ENCODE results near the gene RTN4.

DNA sequence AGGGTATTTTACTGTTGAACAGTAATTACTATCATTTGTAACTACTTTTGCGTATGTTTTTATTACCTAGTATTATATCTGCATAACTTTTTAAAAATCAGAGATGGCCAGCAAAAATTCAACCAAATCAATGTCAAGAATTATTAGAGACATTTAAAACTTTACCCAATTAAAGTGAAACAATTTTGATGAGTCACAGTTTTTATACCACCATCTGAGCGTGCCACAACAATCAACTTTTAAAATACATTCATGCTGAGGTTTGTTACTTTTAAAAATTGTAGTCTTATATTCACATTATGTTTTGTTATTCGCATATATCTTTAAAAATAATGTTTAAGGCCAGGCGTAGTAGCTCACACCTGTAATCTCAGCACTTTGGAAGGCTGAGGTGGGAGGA lies 114.9 kb downstream of the RTN4 start:
- TF ChIP-seq, protein P1, sequence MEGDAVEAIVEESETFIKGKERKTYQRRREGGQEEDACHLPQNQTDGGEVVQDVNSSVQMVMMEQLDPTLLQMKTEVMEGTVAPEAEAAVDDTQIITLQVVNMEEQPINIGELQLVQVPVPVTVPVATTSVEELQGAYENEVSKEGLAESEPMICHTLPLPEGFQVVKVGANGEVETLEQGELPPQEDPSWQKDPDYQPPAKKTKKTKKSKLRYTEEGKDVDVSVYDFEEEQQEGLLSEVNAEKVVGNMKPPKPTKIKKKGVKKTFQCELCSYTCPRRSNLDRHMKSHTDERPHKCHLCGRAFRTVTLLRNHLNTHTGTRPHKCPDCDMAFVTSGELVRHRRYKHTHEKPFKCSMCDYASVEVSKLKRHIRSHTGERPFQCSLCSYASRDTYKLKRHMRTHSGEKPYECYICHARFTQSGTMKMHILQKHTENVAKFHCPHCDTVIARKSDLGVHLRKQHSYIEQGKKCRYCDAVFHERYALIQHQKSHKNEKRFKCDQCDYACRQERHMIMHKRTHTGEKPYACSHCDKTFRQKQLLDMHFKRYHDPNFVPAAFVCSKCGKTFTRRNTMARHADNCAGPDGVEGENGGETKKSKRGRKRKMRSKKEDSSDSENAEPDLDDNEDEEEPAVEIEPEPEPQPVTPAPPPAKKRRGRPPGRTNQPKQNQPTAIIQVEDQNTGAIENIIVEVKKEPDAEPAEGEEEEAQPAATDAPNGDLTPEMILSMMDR (IDR thresholded peaks at IDR 0.05; ENCODE audit: low read length), result no peak
- no peak for TF ChIP-seq EZH2 (IDR thresholded peaks at IDR 0.05; ENCODE audit: borderline replicate concordance, low read length)
